ENCODE results near the gene RGPD4.

Gene RGPD4

DNA sequence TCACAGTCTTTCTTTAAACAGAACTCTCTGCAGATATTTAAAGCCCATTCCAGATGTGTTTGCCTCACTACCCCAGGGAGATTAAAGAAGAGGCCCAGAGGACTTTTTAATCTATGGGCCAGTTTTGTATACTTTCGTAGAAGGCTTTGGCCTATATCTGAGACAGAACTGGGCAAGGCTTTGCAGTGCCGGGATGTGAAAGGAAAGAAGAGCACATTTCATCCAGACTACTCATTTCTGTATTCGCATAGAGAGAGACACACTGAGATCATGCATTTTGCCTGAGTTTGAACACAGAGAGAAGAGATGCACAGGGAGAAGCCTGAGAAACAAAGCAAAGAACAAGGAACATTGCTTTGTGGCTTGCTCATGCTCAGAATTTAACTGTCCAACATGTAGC is 104.7 kb downstream of the RGPD4 start:
- DNase-seq = no peak

- no peak for DNase-seq
These were observed 105.8 kb downstream of the RGPD4 start for GRCh38 chr2:107932488-107932887.

GRCh38 chr2:107932979-107933378 is 106.3 kb downstream of the RGPD4 start:
- DNase-seq = peak; percentile 33 to 56

GRCh38 chr2:107936433-107937359 is 110.0 kb downstream of the RGPD4 start:
- peak; percentile 21 to 26 for DNase-seq

Data from Kasumi-1 (cell line).